EH (cell line): ENCODE data around the gene FRMD8.
A peak's percentile ranks its signal among the peaks of the same experiment; 100 is the strongest.

ENCODE experiments used
- DNase-seq: peaks from one replicate; pipeline ENCODE4 v3.0.0-alpha.2; 2015; ENCODE audit warnings: low read depth

FRMD8 gene

GRCh38 chr11:65425105-65425970 is 38.9 kb downstream of the FRMD8 start:
- peak; percentile 79 for DNase-seq

DNA sequence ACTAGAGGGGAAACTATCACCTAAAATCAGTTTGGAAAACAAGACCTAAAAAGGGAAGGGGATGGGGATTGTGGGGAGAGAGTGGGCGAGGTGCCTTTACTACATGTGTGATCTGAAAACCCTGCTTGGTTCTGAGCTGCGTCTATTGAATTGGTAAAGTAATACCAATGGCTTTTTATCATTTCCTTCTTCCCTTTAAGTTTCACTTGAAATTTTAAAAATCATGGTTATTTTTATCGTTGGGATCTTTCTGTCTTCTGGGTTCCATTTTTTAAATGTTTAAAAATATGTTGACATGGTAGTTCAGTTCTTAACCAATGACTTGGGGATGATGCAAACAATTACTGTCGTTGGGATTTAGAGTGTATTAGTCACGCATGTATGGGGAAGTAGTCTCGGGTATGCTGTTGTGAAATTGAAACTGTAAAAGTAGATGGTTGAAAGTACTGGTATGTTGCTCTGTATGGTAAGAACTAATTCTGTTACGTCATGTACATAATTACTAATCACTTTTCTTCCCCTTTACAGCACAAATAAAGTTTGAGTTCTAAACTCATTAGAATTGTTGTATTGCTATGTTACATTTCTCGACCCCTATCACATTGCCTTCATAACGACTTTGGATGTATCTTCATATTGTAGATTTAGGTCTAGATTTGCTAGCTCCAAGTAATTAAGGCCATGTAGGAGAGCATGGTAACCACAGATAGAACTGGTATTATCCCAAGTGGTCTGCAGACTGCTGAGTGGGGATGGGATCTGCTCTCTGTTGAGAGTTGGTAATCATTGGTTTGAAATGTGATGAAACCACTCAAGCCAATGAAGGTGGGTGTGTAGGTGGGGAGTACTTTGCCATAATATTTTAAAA is 39.8 kb downstream of the FRMD8 start:
- DNase-seq: peak; percentile 86

- DNase-seq: peak; percentile 75
Measured at GRCh38 chr11:65426839-65427690, 40.6 kb downstream of the FRMD8 start.

- DNase-seq: peak; percentile 82
Measured at GRCh38 chr11:65427691-65428577, 41.5 kb downstream of the FRMD8 start.

DNA sequence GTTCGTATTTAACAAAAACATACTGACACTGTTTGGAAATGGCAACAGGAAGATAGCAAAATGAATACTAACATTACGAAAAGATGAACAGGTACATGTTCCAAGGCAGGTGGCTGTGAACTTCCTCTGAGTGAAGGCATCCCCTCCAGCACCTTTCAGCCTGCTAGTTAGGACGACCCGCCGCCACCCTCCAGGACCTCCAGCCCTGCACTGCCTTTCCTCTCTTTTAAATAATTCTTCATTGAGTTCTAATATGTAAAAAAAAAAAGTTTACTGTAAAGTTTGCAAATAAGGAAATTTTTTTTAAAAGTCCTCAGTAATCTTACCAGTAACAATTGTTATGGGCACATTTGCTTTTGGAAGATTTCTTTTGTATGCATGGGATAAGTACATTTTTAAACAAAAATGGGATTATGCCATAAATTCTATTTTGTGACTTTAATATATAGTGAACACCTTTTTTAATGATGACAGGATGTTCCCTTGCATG is 42.2 kb downstream of the FRMD8 start:
- DNase-seq: no peak

DNA sequence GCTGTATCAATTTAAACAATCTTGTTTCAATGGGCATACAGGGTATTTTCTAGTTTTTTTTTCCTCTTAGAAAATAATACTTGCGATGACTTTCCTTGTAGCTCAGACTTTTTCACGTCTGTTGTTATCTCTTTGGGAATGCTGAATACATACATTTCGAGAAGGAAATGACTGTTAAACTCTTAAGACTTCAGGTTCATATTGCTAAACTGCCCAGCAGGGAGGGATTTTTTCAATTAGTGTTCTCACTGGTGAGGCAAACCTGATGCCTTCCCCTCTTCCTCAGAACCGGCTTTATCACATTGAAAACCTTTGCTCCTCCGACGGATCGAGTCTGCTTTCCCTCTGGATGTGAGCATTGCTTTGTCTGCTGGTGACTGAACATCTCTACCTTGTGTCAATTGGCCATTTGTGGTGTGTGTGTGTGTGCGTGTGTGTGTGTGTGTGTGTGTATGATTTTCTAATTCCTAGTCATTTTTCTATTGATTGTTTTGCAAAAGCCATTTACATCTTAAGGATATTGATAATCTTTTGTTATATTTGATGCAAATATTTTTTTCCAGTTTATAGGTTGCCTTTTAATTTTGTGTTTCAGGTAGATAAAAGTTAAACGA is 42.7 kb downstream of the FRMD8 start:
- DNase-seq: peak; percentile 78

DNA sequence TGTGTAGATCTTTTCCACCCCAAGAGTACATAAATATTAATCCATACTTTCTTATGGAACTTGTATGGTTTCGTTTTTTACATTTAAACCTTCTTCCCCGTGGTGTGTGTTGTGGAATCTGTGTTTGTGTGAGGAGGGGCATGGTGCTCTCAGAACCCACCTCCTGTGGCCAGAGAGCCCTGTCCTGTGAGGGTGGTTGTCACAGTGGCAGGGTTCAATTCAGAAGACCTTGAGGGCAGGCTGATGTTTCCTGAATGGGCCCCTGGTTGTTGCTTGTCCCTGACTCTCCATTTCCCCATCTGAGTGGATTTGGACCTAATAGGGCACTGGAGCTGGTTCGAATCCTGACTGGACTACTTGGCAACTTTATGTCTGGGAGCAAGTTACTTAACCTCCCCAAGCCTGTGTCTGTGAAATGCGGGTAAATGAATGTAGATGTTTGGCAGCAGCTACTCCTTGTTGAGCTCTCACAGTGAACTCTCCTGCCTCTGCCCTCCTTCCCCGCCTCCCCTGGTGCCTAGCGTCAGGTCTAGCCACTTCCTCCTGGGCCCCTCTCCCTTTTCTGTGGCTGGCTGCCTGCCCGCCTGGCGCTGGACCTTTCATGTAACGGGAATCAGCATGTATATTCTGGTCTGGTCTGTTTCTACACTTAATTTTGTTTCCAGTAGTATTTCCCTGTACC is 43.4 kb downstream of the FRMD8 start:
- DNase-seq: peak; percentile 84

DNA sequence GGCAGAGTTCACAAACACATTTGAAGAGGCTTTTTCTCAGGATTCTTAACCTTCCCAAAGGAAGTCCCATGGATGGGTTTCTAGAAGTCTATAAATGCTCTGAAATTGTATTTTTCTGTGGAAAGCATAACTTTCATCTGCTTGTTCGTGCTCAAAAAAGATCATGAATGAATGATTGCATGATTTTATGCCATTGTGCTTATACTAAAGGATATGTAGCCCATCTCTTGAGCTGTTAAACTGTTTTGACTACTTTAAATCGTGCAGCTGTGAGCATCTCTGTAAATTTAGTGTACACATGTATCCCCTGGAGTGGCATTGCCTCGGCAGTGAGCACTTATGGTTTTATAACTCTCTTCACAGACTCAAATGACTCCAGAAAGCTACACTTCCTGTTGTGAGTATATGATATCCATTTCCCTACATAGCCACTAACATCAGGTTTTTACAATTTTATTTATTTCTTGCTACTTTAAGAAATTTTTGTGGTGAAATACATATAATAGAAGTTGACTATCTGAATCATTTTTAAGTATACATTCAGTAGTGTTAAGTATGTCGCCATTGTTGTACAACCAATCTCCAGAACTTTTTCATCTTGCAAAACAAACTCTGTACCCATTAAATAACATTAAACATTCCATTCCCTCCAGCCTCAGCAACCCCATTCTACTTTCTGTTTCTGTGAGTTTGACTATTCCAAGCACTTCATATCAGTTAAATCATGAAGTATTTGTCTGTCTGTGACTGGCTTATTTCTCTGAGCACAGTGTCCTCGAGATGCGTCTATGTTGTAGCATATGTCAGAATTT is 44.2 kb downstream of the FRMD8 start:
- DNase-seq: peak; percentile 75

- peak; percentile 60 for DNase-seq
Measured at GRCh38 chr11:65431451-65432099, 45.1 kb downstream of the FRMD8 start.

DNA sequence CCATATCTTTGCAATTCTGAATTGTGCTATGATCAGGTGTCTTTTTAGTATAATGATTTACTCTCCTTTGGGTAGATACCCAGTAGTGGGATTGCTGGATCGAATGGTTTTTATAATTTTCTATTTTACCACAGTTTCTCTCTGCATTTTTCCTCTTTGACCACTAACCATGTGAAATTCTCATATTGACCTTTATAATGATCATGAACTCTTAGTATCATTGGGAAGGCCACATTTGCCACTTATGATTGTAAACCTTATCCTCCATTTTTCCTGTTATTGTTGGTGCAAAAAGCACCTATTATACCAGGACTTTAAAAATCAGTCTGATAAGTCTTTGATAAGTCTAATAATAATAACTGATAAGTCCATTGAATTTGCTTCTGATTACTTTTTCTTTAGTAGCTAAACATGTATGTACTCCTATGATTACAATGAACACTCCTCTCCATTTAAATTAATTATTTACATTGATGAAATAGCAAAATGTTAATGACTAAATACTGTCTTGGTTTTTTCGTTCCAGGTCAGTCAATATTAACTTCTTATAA is 45.7 kb downstream of the FRMD8 start:
- peak; percentile 34 for DNase-seq

- DNase-seq: peak; percentile 69
Measured at GRCh38 chr11:65432686-65433582, 46.5 kb downstream of the FRMD8 start.

DNA sequence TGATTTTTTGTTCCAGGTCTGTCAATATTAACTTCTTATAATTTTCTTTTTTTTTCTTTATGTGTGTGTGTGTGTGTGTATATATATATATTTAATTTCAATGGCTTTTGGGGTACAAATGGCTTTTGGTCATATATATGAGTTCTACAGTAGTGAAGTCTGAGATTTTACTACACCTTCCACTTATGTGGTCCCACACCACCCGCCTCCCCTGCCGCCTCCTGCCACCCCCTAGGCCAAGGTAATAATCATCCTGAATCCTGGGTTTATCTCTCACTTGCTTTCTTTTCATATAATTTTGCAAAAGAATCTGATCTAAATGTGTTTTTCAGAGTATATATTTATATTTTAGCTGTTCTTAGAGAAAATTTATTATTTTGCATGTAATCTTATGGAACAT is 47.2 kb downstream of the FRMD8 start:
- no peak for DNase-seq

- DNase-seq: peak; percentile 52
Measured at GRCh38 chr11:65434057-65434666, 47.7 kb downstream of the FRMD8 start.

DNA sequence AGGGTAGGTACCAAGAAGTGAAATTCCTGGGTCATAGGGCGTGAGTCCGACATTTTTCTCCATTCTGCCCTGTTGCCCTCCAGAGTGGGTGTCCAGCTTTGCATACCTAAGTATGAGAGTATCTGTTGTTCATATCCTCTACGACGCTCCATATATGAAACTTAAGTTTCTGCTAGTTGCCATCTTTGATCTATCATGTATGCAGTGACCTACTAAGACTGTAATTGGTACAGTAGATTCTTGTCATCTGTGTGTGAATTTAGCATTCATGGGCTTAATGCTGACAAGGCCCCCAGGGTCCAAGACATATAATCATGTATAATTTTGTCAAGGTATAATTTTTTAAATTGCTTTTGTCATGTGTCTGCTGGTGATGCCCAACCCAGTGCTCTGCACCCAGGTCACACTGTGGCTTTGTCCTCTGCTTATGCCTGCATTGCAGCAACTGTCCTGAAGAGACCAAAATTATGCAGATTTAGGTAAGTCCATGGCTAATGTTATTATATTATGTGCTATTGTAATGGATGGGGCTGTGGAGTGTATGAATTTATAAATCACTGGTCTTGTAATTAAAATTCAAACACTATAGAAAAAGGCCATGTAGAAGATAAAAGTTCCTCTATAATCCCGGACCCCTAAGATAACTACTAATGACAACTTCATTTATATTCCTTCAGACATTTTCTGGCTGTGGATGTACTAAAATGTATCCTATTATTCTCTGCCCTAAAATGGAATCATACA is 48.4 kb downstream of the FRMD8 start:
- peak; percentile 48 for DNase-seq

DNA sequence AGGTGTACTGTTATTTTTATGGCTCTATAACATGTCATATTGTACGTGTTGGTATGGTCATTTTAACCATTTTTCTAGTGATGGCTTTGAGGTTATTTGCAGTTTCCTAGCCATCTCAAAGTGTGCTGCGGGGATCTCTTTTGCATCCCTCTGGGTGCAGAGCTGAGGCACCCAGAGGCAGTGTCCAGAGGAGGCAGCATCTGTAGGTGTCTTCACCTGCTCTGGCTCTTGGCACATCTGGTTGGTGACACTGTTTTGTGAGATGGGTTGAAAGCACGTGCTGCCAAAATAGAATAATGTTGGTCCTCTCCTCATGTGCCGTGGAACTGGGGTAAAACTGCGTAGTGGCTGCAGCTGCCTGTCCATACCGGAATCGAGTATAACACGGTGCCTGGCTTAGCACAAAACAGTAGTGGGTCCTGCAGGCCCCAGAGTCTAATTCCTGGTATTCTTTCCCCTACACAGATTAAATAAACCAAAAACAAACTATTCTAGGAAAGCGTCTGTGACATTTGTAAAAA is 49.0 kb downstream of the FRMD8 start:
- DNase-seq: peak; percentile 48

GRCh38 chr11:65435981-65436411 is 49.6 kb downstream of the FRMD8 start:
- no peak for DNase-seq
